B cell (primary cell): ENCODE data around the gene KDELR3.

ENCODE experiments used
- CTCF ChIP-seq: fragments of 200-600 bp; IDR thresholded peaks from one replicate; pipeline ENCODE4 v1.8.0; 2022; ENCODE audit warnings: antibody characterized with exemption, mild to moderate bottlenecking
- EZH2 ChIP-seq: IDR thresholded peaks from 2 replicates; pipeline ENCODE4 v1.6.1; 2012; ENCODE audit warnings: borderline replicate concordance, low read depth, mild to moderate bottlenecking, moderate library complexity, low read length; ENCODE audit not compliant: insufficient read depth, poor library complexity, severe bottlenecking

GRCh38 chr22:38491707-38492348 is 23.9 kb downstream of the KDELR3 start:
- TF ChIP-seq EZH2 (no peak), CTCF (no peak)
